Activated CD8-positive, alpha-beta T cell treated with anti-CD3 and anti-CD28 coated beads, Interleukin-2, amount 10 ng/mL, durations not matched to agents 7 days and 5 days (primary cell): ENCODE results near the gene GRB14. TPM values are rescaled to one million over a fixed set of nuclear protein-coding genes. Genes with fewer than 3 reads are reported as not detected.

ENCODE experiments used
- ATAC-seq: fragments of 150-1000 bp; cut with Tn5 transposase; one replicate; pipeline ENCODE4 v1.10.0; 2021; ENCODE audit warnings: moderate library complexity
- CTCF ChIA-PET: fragments of 350-600 bp; sonication (Branson Sonifier 250); formaldehyde crosslinking; loops from one replicate; lab custom pipeline; 2021; ENCODE audit warnings: antibody characterized with exemption; lab: Charles Lee
- POLR2A ChIA-PET: fragments of 350-600 bp; sonication (Branson Sonifier 250); formaldehyde crosslinking; loops from one replicate; lab custom pipeline; 2021; ENCODE audit warnings: antibody characterized with exemption; lab: Charles Lee
- DNase-seq: peaks from one replicate; pipeline ENCODE4 v3.0.0-alpha.2; 2020
- H3K27ac Mint-ChIP-seq: one replicate; pipeline ENCODE4 v1.8.0; 2021; ENCODE audit warnings: mild to moderate bottlenecking, mixed read lengths
- H3K27me3 Mint-ChIP-seq: one replicate; pipeline ENCODE4 v1.8.0; 2021; ENCODE audit warnings: low read depth, mixed read lengths
- H3K36me3 Mint-ChIP-seq: one replicate; pipeline ENCODE4 v1.8.0; 2021; ENCODE audit warnings: low read depth, mixed read lengths
- H3K4me1 Mint-ChIP-seq: one replicate; pipeline ENCODE4 v1.8.0; 2021; ENCODE audit warnings: low read depth, mixed read lengths
- H3K4me3 Mint-ChIP-seq: one replicate; pipeline ENCODE4 v1.8.0; 2021; ENCODE audit warnings: mild to moderate bottlenecking, mixed read lengths
- H3K9me3 Mint-ChIP-seq: one replicate; pipeline ENCODE4 v1.8.0; 2022; ENCODE audit warnings: mixed read lengths; ENCODE audit not compliant: insufficient read depth
- total RNA-seq, 2 experiments: library from RNA; stranded (reverse); gene quantifications; one replicate each; pipeline ENCODE4 v1.2.3, GENCODE V29; 2021

Gene GRB14
- total RNA-seq, 2 experiments from 2014 or later: not detected

- H3K36me3 Mint-ChIP-seq: no peaks in the 10 kb centered on the region
- no peaks in the 10 kb centered on the region for H3K27me3 Mint-ChIP-seq
- peaks cover 14% of the 10 kb centered on the region for H3K9me3 Mint-ChIP-seq
- ATAC-seq (no peak), DNase-seq (no peak)
- ChIA-PET CTCF (no interaction called here), POLR2A (no interaction called here)
- H3K4me1 Mint-ChIP-seq: no peaks in the 10 kb centered on the region
- no peak overlapping the region for H3K27ac Mint-ChIP-seq
- H3K4me3 Mint-ChIP-seq: no peak overlapping the region
Observed at GRCh38 chr2:164510895-164511294, 110.4 kb downstream of the GRB14 start.

DNA sequence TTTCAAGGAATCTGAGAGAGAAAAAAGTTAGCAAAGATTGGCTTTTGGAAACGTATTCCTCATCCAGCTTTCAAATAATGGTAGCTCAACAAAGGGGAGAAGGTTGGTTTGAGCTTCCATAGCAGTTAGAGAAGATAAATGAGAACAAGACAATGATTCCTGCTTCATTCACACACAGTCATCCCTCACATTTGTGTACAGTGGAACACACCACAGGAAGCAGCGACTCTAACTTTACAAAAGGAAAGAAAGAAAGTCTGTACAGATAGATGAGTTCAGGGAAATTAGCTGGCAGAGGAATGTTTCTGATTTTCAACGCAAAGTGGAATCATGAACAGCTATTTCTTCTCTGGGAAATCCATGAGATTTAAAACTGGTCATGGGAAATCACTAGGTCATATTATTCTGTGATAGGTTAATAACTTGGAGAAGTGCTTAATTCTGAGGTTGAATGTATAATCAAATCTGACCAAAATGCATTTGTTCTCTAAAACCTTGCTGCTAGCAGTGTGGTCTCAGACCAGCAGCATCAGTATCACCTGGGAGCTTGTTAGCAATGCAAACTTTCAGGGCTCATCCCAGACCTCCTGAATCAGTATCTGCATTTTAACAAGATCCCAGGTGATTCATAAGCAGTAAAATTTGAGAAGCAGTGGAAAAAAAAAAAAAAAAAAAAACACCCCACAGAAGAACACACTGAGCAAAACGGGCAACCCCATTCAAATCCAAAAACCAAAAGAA, 112.0 kb downstream of the GRB14 start:
- no peak overlapping the region for H3K4me3 Mint-ChIP-seq
- no peaks in the 10 kb centered on the region for H3K36me3 Mint-ChIP-seq
- peaks cover 4% of the 10 kb centered on the region for H3K9me3 Mint-ChIP-seq
- DNase-seq (no peak), ATAC-seq (no peak)
- no peaks in the 10 kb centered on the region for H3K4me1 Mint-ChIP-seq
- H3K27me3 Mint-ChIP-seq: no peaks in the 10 kb centered on the region
- CTCF ChIA-PET: no interaction called here
- POLR2A ChIA-PET: interaction anchor here (0.6 kb wide), 1 partner anchor 1098 kb away, joined by 3 read pairs; no protein-coding TSS in a partner anchor
- H3K27ac Mint-ChIP-seq: no peak overlapping the region

DNA sequence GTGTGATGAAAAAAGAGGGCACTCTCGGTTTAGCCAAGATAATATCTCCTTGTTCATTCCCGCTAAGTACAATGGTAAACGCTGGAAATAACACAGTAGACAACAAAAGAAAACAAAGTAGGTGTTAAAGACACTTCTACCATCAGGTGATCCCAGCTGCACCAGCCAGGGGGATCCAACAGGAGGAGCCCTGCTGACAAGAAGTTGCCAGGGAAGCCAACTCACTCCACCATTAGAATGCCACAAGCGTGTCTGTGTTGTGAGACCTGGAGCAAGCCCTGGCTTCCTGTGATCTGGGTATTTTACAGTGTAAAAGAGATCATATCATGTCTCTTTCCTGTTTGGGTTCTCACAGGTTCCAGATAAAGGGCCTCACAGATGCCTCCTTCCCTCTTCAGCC, 117.0 kb downstream of the GRB14 start:
- Mint-ChIP-seq H3K9me3 (no peaks in the 10 kb centered on the region), H3K27me3 (no peaks in the 10 kb centered on the region), H3K27ac (no peak overlapping the region), H3K36me3 (no peaks in the 10 kb centered on the region), H3K4me3 (no peak overlapping the region), H3K4me1 (no peaks in the 10 kb centered on the region)
- POLR2A ChIA-PET: no interaction called here
- ATAC-seq (no peak), DNase-seq (no peak)
- CTCF ChIA-PET: no interaction called here

DNA sequence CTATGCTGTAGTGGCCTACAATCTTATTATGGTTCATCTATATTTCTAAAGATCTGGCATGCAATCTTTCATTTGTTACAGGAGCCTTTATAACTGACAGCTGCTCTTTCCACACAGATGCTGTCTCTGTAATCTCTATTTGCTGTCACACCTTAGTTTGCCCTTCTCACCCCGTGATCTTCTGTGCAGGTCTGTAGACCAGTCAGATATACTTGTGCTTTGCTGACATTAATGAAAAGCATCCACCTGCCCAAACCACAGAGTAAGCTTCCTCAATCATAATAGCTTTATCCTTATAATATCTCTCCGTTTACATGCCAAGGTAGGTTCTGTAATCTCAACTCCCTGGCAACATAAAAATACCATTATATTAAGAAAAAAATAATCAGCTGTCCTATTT, 122.4 kb downstream of the GRB14 start:
- no peak overlapping the region for H3K27ac Mint-ChIP-seq
- DNase-seq (no peak), ATAC-seq (no peak)
- H3K4me1 Mint-ChIP-seq: no peaks in the 10 kb centered on the region
- no peaks in the 10 kb centered on the region for H3K9me3 Mint-ChIP-seq
- no peaks in the 10 kb centered on the region for H3K27me3 Mint-ChIP-seq
- no peaks in the 10 kb centered on the region for H3K36me3 Mint-ChIP-seq
- POLR2A ChIA-PET: no interaction called here
- CTCF ChIA-PET: no interaction called here
- H3K4me3 Mint-ChIP-seq: no peak overlapping the region

DNA sequence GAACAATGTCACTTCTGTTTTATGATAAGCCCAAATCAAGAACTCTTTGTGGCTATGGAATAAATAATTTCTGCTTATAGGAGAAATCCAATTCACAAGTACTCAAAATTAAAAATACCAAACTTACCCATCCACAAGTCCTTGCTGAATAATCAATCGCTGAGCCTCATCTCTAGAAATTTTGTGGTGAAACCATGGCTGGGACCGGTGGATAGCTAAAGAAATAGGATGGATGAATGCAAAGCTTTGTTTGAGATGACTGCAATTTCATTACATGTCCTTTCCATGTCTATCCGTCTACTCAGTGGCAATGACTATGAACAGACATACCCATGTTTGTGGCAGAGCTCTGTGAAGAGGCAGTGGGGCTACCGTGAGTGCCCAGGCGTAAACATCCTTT, 124.4 kb downstream of the GRB14 start:
- no peaks in the 10 kb centered on the region for H3K27me3 Mint-ChIP-seq
- no peaks in the 10 kb centered on the region for H3K9me3 Mint-ChIP-seq
- H3K4me1 Mint-ChIP-seq: no peaks in the 10 kb centered on the region
- no peak for DNase-seq
- H3K27ac Mint-ChIP-seq: no peak overlapping the region
- no peak for ATAC-seq
- CTCF ChIA-PET: interaction anchor here (0.7 kb wide), 1 partner anchor 474 kb away, joined by 3 read pairs; no protein-coding TSS in a partner anchor
- H3K4me3 Mint-ChIP-seq: no peak overlapping the region
- POLR2A ChIA-PET: no interaction called here
- no peaks in the 10 kb centered on the region for H3K36me3 Mint-ChIP-seq

DNA sequence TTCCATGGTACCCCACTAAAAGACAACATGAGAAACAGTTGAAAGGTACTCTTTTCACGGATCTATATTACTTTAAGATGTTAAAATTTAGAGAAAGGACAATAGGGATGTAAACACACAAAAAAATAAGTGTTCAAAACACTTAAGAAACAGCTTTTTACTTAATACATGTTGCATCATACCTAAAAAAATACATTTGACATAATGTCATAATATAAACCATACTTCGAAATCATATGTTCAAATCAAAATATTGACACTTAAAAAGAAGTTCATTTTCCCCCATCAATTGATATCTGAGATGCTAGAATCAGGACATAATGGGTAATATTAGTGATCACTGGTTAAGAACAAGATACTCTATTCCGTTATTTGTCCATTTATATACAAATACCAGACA, 124.9 kb downstream of the GRB14 start:
- Mint-ChIP-seq H3K9me3 (no peaks in the 10 kb centered on the region), H3K27ac (no peak overlapping the region), H3K4me1 (no peaks in the 10 kb centered on the region), H3K36me3 (no peaks in the 10 kb centered on the region), H3K4me3 (no peak overlapping the region), H3K27me3 (no peaks in the 10 kb centered on the region)
- ATAC-seq (no peak), DNase-seq (no peak)
- CTCF ChIA-PET: no interaction called here
- POLR2A ChIA-PET: no interaction called here

- no peak overlapping the region for H3K27ac Mint-ChIP-seq
- no peaks in the 10 kb centered on the region for H3K27me3 Mint-ChIP-seq
- no peak overlapping the region for H3K4me3 Mint-ChIP-seq
- H3K36me3 Mint-ChIP-seq: no peaks in the 10 kb centered on the region
- ChIA-PET CTCF (no interaction called here), POLR2A (no interaction called here)
- no peaks in the 10 kb centered on the region for H3K4me1 Mint-ChIP-seq
- DNase-seq: no peak
- no peaks in the 10 kb centered on the region for H3K9me3 Mint-ChIP-seq
- no peak for ATAC-seq
Observed at GRCh38 chr2:164495491-164496223, 125.6 kb downstream of the GRB14 start.

- H3K27ac Mint-ChIP-seq: no peak overlapping the region
- no peaks in the 10 kb centered on the region for H3K36me3 Mint-ChIP-seq
- H3K4me1 Mint-ChIP-seq: no peaks in the 10 kb centered on the region
- CTCF ChIA-PET: no interaction called here
- DNase-seq (no peak), ATAC-seq (no peak)
- H3K27me3 Mint-ChIP-seq: no peaks in the 10 kb centered on the region
- H3K9me3 Mint-ChIP-seq: no peaks in the 10 kb centered on the region
- H3K4me3 Mint-ChIP-seq: no peak overlapping the region
- POLR2A ChIA-PET: no interaction called here
Observed at GRCh38 chr2:164485541-164485940, 135.7 kb downstream of the GRB14 start.

- DNase-seq (no peak), ATAC-seq (no peak)
- POLR2A ChIA-PET: no interaction called here
- Mint-ChIP-seq H3K9me3 (no peaks in the 10 kb centered on the region), H3K27me3 (no peaks in the 10 kb centered on the region), H3K4me3 (no peak overlapping the region), H3K4me1 (no peaks in the 10 kb centered on the region), H3K36me3 (no peaks in the 10 kb centered on the region), H3K27ac (no peak overlapping the region)
- CTCF ChIA-PET: no interaction called here
Observed at GRCh38 chr2:164479460-164479859, 141.8 kb downstream of the GRB14 start.

DNA sequence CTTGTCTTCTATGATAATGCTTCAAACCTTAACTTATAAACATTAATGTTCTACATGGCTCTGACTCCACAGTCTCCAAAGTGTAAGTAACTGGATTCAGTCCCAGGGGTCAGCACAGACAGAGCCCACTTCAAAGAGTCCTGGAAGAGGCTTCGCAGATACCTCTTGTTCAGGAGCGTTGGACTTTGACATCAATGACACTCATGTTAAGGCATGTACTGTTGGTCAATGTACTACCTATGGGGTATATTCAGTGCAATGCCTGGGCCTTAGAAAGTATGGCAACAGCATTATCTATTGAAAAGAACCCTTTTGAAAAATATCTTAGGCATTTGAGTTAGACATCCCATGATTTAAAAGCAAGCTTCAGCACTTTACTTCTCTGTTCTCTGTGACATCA, 143.1 kb downstream of the GRB14 start:
- ATAC-seq: no peak
- Mint-ChIP-seq H3K27ac (no peak overlapping the region), H3K4me3 (no peak overlapping the region), H3K4me1 (no peaks in the 10 kb centered on the region), H3K9me3 (no peaks in the 10 kb centered on the region), H3K36me3 (no peaks in the 10 kb centered on the region), H3K27me3 (no peaks in the 10 kb centered on the region)
- POLR2A ChIA-PET: no interaction called here
- CTCF ChIA-PET: no interaction called here
- DNase-seq: no peak

GRCh38 chr2:164474873-164475272, 146.4 kb downstream of the GRB14 start:
- H3K4me1 Mint-ChIP-seq: no peaks in the 10 kb centered on the region
- H3K4me3 Mint-ChIP-seq: no peak overlapping the region
- H3K27ac Mint-ChIP-seq: no peak overlapping the region
- DNase-seq (no peak), ATAC-seq (no peak)
- CTCF ChIA-PET: no interaction called here
- H3K36me3 Mint-ChIP-seq: no peaks in the 10 kb centered on the region
- no peaks in the 10 kb centered on the region for H3K27me3 Mint-ChIP-seq
- POLR2A ChIA-PET: no interaction called here
- H3K9me3 Mint-ChIP-seq: no peaks in the 10 kb centered on the region

DNA sequence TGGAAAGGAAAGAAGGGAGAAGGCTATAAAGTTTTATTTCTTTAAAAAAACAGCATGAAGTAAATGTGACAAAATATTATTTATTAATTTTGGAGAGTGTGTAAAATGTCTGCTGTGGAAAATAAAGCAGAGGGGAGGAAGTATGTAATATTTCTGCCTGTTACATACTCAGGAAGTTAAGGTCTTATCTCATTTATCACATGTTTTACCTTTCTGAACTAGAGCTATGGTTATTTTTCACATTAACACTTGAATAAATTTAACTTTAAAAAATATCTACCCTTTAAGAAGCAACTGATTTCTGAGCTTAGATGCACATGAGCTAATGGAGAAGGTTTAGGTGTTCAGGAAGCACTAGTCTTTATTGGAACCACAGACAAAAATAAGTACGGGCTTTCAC, 148.3 kb downstream of the GRB14 start:
- no peak overlapping the region for H3K27ac Mint-ChIP-seq
- no peak for DNase-seq
- POLR2A ChIA-PET: no interaction called here
- H3K4me1 Mint-ChIP-seq: no peaks in the 10 kb centered on the region
- no peaks in the 10 kb centered on the region for H3K36me3 Mint-ChIP-seq
- CTCF ChIA-PET: no interaction called here
- no peak overlapping the region for H3K4me3 Mint-ChIP-seq
- no peaks in the 10 kb centered on the region for H3K27me3 Mint-ChIP-seq
- no peaks in the 10 kb centered on the region for H3K9me3 Mint-ChIP-seq
- no peak for ATAC-seq
